GM19372 (cell line): Measurements from ENCODE around the gene OSER1.

ENCODE experiments used
- ATAC-seq: cut with Tn5 transposase; IDR thresholded peaks from one replicate; pipeline ENCODE4 v1.9.1; 2021; ENCODE audit warnings: mild to moderate bottlenecking, low read depth, moderate library complexity; ENCODE audit not compliant: unreplicated experiment

The OSER1 gene

DNA sequence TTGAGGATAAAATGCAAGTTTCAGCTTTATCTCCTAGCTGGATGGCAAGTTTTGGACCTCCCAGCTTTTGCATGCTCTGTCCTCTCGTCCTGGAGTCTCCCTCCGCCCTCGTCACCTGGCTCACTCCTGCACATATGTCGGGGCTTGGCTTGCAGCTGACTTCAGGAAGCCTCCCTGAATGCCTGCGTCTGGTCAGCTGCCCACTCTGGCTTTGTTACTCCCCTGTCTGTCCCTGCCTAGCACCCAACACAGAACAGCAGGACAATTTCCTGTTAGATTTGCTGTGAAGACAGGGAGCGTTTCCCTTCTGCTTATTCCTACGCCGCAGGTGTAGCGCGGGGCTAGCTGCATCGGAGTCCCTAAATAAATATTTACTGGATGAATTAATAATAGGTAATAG, 29.0 kb downstream of the OSER1 start:
- ATAC-seq, result no peak

DNA sequence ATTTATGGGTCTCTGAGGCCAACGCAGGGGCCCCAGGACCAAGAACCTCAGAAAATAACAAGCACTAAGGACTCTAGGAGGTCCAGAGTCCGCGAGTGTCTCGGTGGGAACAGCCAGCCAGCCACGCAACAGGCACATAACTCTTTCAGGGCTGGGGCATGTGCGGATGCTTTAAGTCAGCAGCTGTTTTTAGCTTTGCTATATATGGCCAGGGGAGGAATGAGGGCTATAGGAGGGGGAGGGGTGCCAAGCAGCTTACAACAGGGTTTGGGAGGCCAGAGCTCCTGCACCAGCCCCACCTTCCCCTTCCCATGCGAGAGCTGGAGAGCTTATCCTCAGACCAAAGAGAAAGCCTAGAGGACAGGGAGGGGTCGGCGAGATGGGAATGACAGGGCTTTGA, 29.8 kb downstream of the OSER1 start:
- no peak for ATAC-seq

DNA sequence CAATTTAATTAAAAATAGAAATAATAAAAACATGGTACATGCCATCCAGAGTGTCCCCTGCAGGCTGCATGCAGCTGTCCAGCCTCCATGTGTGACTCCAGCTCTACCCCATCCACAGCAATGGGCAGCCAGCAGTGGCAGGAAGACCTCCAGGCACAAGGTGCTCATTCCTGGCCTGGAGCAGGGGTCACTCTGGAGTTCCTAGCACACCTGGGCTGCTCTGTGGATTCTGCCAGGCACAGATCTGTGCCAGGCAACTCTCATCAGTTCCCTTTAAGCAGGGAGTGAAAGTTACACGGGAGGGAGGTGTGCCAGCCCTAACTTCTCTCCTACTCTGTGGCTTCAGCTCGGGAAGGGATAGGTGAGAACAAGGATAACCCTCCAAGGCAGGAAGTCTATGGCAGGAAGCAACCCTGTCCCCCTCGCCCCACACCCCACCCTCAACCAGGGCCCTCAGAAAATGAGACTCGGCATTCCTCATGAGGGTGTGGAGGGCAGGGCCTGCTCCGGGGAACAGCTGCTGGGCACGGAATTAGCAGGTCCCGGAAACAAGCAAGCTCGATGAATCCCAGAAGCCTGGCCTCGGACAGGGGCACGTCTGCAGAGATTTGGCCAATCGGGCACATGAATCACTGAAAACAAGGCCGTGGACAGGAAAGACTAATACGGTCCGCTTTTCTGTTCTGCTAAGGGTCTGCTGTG, 33.6 kb downstream of the OSER1 start:
- ATAC-seq, result no peak

DNA sequence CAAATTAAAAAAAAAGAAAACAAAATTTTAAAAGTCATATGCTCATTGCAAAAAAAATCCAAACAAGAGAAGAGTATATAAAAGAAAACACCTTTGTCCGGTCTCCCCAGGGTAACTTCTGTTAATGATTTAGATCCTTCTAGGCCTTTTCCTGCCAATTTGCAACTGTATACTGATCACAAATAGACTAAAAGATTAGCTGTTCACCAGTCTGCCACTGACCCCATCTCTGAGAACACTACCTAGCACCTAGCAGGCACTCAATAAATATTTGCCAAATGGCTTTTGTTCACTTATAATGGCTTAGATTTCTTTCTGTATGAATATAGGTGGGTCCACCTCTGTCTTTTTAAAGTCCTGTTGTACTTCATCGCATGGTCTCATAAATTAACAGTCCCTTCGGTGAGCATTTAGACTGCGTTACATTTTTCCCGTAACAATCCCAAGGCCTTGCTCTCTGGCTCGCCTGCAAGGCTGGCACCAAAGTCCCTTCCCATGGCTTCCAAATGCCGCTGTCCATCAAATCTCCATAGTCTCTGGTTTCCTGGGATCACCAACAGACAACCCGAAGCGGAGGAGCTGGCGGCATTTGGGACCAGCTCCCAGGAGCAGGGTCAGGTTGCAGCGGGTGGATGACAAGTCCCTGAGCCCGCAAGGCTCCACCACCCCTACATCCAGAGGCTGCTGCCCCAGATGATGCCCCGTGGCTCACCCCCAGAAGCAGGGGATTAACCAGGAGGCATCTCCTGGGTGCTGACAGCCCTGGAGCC, 35.4 kb downstream of the OSER1 start:
- no peak for ATAC-seq

DNA sequence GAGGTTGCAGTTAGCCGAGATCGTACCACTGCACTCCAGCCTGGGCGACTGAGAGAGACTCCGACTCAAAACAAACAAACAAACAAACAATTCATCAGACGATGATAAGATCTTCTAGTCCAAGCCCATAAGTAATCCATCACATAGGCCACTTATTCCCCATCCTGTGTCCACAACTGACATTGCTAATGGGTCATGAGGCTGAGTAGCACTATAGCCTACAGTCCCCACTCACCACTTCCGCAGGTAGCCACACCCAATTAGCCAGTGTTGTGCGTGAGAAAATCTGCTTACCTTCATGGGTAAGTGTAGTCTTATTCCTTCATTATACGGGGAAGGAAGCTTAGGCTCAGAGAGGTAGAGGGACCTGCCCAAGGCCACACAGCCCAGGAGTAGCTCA, 36.7 kb downstream of the OSER1 start:
- ATAC-seq, result no peak

DNA sequence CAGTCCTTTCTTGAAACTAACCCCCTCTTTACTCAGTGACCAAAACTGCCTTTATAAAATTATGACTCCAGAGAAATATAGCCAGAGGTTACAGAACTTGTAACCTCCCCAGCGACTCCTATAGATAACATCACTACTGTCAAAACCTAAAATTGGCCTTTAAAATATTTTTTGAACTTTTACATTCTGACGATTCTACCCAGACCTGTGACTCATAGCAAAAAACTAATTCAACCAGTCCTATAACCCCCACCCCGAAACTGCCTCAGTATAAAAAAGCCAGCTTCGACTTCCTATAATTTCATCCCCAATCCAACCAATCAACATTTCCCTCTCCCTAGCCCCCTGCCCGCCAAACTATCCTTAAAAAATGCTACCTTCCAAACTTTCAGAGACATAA, 37.5 kb downstream of the OSER1 start:
- ATAC-seq, result no peak

DNA sequence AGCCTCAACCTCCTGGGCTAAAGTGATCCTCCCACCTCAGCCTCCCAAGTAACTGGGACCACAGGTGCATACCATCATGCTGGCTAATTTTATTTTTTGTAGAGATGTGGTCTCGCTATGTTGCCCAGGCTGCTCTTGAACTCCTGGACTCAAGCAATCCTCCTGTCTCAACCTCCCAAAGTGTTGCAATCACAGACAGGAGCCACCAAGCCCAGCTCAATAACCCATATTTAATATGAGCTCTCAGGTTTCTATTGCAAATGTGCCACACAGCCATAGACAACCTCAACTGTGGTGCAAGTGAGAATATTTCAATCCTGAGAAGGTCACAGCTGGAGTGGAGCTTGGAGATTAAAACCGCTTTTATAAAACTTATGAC, 38.0 kb downstream of the OSER1 start:
- no peak for ATAC-seq

DNA sequence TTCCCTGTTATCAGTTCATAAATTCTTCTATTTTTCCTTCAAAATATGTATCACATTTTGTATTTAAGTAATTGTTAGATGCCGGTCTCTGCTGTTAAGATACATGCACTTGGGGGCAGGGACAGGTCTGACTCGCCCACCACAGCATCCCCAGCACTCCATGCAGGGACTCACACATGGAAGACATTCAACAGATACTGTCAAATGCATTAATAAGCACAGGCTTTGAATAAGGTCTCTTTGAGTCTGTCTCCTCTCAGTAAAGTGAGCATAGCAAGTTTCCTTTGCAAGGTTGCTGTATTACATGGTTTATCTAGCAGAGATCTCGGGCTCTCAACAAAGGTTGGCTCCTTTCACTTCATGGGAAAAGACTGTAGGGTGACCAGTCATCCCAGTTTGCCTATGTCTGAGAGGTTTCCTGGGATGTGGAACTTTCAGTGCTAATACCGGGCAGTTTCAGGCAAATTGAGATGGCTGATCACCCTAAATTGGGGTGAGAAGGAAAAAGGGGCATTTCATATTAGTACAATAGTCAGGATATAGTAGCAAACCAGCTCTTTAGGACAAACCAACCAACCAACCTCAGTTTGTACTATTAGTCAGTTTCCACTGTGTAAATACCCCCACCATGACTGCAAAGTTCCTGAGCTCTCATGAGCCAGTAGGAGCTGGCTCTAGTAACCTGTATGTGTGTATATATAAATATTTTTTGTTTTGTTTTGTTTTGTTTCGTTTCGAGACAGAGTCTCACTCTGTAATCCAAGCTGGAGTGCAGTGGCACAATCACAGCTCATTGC, 38.6 kb downstream of the OSER1 start:
- ATAC-seq, result no peak

DNA sequence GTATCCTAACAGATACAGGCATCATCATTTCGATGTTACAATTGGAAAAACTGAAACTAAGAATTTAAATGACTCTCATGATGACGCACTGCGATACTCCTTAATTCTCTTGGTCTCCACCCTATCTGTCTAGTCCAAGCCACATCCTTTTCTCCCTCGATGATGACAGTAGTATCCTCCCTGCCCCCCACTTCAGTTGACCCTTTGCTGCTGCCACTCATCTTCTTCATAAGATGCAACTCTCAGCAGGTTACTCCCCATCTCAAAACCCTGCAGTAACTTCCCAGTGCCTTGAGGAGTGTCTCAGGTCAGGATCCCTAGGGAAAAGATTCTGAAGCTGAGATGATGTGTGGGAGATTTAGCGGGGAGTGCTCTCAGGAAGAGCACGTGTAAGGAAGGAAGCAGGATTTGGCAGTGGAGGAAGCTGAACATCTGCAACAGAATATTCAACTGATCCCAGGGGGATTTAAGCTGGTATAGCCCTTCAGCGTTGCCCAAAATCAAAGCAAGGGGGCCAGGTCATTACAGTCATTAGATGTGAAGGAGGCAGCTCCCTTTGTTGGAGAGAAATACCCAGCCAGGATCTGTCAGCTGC, 39.7 kb downstream of the OSER1 start:
- no peak for ATAC-seq

DNA sequence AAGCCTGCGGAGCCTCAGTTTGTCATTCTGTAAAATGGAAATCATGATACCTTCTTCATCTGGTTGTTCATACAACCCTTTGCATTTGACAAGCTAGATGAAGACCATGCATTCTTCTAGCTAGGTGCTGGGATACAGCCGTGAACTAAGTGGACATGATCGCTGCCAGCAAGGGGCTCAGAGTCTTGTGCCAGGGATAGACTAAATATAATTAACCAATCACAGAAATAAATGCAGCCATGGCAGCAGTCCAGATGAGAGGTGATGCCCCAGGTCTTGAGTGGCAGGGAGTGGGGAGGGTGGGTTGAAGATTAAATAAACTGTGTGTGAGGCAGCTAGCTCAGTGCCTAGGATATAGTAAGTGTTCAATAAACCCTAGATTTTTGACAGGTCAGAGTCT, 42.8 kb downstream of the OSER1 start:
- ATAC-seq, result no peak

DNA sequence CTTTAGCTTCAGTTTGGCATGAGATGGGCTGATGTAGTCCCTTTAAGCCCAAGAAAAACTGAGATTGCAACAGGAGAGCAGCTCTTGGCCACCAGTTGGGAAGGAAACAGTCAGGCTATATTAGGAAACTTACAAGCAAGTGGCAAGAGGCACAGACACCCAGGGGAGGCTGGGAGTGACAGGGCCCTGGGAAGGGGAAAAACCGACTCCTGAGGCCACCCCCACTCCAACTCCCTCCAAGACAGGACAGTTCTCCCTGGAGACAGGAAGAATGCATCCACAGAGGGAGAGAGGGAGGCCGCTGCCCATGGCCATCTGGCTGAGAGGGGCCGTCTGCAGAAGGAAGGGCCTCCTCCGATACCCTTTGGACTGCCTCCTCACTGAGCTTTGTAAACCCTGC, 44.1 kb downstream of the OSER1 start:
- no peak for ATAC-seq

DNA sequence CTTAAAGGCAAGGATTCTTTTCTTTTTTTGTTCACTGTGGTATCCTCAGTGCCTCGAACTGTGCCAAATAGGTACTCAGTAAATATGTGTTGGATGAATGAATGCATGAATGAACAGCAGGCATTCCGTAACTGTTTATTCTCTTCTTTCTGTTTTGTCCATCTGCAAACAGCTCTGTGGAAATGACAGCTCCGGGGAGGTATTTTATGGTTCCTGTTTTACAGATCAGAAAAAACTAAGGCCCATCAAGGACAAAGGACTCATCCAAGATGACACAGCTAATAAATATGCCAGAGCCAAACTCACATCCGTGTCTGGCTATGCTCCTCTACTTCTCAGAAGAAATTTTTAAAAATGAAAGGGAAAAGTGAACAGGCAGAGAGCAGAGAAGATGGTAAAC, 44.6 kb downstream of the OSER1 start:
- ATAC-seq, result no peak

DNA sequence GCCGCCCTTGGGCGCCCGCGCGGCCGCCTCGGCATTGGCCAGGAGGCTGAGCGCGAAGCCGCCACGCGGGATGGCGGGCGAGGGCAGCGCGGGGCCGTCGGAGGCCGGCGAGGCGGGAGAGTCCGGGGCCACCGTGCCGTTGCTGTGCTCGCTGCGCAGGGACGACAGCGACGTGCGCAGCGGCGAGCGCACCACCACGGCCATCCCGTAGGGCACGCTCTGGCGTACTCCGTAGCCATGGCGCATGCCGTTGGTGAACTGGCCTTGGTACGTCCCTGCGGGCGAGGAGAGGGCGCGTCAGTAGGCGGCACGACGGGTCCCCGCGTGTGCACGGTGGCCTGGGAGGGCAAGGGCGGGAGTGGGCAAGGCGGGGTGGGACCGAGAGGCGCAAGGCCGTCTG, 50.4 kb downstream of the OSER1 start:
- ATAC-seq, result no peak

DNA sequence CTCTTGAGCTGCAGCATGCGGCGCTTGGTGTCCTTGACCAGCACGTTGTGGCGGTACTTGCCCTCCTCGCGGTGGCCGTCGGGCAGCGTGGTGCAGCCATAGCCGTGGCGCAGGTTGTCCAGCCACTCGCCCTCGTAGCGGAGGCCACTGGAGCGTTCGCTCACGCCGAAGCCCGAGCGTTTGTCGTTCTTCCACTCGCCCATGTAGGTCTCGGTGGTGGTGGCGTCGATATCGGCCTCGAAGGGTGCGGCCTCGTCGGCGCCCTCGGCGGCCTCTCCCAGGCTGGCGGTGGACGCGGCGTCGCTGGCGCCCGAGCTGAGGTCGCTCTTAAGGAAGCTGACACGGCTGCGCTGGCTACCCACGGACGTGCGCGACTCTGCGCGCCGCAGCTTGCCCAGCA, 50.9 kb downstream of the OSER1 start:
- no peak for ATAC-seq

DNA sequence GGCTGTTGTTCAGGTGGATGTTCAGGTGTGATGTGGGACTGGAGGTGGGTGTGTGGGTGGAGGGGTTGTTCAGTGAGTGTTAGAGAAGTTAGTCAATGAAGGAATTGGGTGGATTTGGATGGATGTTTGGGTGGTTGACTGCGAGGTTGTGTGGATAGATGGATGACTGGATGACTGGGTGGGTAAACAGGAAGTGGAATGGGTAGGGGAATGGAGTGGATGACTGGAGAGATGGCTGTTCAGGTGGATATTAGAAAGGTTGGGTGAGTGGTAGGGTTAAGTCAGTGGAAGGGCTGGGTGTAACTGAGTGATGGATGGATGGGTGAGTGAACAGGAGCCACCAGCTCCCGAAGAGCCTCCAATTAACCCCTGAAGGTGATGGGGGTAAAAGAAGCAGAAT, 51.4 kb downstream of the OSER1 start:
- no peak for ATAC-seq

DNA sequence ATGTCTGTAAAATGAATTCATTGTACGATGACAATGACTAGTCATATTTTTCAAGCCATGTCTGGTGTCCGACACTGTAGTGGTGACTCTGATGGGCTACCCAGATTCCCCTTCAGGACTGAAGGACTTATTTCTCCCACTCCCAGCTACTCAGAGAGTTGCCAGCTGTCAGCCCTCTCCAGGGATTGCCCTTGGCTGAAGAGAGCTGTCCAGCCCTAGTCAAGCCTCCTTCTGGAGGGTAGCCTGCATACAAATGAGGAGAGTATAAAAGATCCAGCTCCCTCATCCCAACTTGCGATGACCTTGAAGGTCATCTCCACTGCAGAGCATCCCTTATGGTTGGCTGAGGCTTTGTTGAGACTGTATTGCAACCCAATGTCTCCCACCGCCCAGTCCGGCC, 53.5 kb downstream of the OSER1 start:
- ATAC-seq, result no peak

DNA sequence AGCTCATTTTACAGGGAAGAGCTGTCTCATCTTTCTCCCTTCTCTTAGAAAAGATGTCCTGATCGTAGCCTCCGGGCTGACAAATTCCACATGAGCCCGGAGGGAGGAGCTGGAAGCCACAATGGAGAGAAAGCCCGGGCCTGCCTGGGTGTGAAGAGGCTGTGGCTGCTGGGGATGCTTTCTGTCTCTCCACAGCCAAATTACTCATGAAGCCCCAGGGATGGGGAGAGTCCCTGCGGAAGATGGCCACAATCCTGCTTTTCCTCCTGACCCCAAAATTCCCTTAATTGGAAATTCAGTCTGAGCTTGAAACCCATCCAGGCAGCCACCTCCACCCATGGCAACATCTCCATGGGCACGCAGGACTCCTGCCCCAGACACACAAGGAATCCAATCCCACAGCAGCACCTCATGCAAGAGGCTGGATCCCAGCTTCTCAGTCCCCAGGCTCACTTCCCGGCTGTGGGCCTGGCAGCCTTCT, 56.0 kb downstream of the OSER1 start:
- ATAC-seq, result no peak

DNA sequence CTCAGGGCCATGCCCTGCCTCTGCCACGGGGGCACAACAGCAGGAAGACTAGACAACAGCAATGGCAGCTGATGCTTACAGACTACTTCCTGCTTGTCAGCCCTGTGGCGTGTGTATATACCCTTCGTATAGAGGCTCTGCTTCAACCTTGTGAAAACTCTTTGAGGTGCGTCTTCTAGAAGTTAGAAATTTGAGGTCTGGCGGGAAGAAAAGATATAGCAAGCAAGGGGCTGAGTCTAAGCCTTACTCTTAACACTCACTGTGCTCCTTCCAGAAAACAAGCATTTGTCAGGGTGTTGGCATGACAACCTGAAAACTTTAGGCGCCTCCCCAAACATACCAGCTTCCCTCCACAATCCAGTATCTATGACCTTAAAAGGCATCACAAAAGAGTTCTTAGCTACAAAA, 56.9 kb downstream of the OSER1 start:
- no peak for ATAC-seq

DNA sequence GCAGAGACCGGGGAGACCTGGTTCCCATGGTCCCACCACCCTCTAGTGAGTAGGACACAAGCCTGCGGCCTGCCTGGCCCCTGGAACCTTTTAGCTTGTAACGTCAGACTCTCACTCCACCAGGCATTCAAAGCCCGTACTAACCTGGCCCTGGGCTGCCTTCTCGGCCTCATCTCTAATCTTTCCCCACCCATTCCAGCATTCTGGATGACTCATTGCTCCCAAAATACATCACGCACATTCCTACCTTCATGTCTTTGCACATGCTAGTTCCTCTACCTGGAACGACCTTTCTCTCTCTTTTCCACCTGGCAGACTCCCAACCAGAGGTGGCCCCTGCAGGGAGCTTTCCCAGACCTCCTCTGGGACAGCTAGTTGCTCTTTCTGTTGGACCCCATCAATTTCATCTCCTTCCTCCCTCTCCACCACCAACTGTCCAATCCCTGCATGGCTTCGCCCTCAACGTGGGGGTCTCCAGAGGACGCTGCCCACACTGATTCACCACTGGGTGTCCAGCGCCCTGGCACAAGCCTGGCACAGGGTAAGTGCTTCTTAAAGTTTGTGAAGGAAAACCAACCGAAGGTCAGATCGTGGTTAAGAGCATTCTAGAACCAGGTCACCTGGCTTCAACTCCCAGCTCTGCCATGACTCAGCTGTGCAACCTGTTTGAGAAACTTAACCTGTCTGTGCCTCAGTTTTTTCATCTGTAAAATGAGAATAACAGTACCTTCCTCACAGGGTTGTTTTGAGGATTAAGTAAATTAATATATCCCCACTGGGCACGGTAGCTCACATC, 58.8 kb downstream of the OSER1 start:
- ATAC-seq, result no peak

DNA sequence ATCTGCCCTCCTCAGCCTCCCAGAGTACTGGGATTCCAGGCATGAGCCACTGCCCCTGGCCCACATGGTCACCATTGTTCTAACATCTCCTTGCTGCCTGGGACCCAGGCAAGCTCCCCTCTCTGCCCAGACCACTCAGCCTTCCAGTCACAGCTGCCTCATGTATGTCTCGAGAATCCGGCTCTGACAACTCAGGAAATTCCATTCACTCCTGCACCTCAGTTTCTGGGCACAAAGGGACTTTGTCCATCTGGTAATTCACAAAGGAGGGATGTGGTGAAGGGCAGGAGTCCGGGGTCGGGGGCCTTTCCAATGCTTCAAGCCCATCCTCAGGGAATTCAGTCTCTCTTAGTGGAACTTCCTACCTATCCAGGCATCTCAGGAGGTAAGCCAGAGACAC, 64.3 kb downstream of the OSER1 start:
- no peak for ATAC-seq
